ENCODE data around the gene FAM234A.
"Not testable (repeated sequence)": the region's sequence is repeated elsewhere in the genome, so short reads cannot be mapped to it uniquely, and the experiment has no call there.

The FAM234A gene

DNA sequence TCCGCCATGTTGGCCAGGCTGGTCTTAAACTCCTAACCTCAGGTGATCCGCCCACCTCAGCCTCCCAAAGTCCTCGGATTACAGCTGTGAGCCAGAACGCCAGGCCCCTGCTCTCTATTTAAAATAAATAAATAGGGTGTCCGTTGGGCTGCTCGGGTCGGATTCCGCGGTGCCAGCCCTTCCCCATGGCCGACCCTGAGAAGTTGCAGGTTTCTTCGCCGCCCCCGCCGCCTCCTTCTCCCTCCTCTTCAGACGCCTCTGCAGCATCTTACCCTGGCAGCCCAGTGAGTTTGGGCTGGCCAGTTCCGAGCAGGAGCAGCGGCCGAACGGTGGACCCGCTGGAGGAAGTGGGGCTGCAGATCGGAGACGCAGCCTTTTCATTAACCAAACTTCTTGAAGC lies 3.7 kb upstream of the FAM234A start:
- DNase-seq (ENCODE audit: low spot score) = no peak

DNA sequence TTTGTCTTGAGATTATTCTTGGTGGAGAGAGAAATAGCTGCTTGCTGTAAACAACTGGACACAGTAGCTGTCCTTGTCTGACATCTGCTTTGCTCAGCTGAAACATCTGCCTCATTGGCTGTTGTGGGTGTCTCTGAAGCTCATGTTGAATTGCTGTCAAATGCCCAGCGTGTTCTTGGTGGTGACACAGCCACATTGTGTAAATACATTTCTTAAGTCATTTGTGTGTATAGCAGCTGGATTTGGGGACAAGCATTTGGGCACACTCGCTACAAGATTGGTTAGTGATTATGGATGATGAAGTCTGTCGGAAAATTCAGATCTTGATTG lies 5.3 kb downstream of the FAM234A start:
- no peak for DNase-seq (ENCODE audit: low spot score)

DNA sequence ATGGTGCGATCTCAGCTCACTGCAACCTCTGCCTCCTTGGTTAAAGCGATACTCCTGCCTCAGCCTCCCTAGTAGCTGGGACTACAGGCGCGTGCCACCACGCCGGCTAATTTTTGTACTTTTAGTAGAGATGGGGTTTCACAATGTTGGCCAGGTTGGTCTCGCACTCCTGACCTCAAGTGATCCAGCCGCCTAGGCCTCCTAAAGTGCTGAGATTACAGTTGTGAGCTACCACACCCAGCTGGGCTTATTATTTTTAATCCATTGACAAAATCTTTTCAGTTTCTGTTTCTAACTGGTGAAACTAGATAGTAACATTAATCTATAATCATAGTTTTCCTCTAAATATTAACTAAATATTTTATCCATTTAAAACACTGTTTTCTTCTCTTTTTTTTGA lies 5.9 kb downstream of the FAM234A start:
- no peak for DNase-seq (ENCODE audit: low spot score)

DNA sequence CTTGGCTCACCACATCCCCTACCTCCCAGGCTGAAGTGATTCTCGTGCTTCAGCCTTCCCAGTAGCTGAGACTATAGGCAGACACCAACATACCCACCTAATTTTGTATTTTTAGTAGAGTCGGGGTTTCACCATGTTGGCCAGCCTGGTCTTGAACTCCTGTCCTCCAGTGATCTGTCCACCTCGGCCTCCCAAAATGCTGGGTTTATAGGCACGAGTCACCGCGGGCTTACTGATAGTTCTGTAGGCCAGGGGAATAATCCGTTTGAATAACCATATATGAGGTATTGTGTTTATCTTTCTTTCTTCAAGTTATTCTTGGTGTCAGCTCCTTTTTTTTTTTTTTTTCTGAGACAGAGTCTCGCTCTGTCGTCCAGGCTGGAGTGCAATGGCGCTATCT lies 7.7 kb downstream of the FAM234A start:
- DNase-seq (ENCODE audit: low spot score) = no peak

DNA sequence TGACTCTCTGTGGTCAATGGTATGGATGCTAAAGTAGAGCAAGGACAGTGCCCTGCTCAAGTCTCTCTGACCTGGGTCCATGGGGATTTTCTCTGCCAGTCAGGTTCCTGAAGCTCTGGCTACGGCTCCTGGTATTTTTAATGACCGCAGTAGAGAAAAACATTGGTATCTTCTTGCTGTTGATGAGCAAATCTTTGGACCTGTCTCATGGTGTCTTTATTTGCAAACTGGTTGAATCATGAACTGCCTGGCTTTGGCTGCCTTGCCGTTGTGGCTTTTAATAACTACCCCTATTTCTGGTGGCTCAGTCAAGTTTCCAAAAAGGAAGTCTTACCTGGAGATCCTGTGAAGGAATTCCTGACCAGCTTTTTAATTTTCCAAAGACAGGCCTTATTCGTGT lies 8.7 kb downstream of the FAM234A start:
- no peak for DNase-seq (ENCODE audit: low spot score)

DNA sequence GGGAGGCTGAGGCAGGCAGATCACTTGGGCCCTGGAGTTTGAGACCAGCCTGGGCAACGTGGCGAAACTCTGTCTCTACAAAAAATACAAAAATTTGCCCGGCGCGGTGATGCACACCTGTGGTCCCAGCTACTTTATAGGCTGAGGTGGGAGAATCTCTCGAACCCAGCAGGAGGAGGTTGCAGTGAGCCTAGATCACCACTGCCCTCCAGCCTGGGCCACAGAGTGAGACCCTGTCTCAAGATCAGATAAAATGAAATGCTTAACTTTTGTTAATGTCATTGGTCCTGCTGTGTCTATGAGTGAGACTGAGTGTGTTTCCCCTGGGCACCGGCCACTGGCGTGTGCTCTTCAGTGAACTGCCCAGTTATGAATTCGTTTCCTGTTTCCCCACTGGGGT lies 10.5 kb downstream of the FAM234A start:
- DNase-seq (ENCODE audit: low spot score) = no peak

DNA sequence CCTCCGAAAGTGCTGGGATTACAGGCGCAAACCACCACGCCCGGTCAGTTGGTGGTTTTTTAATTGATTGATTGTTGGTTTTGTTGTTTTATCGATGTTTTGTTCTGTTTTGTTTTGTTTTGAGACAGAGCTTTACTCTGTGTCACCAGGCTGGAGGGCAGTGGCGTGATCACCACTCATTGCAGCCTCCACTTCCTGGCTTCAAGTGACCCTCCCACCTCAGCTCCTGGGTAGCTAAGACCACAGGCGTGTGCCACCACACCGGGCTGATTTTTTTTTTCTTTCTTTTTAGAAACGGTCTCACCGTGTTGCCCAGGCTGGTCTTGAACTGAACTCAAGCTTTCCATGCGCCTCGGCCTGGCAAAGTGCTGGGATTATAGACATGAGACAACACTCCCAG lies 12.4 kb downstream of the FAM234A start:
- DNase-seq (ENCODE audit: low spot score) = no peak

DNA sequence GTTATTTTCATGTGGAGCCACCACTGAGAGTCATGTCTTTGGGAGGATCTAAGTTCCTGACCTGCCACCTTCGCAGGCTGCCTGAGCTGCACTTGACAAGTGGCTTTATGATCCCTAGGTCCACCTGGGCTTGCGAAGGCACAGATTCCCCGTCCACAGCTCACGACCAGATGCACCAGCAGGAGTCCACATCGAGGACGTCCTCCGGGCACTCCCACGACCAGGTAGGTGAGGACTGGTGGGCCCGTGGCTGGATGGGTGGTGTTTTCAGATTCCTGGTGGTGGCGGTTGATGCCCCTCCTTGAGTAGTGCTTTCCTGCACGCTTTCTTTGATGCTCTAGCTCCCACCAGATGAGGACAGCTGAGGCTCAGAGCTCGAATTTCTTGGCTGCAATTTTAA lies 14.8 kb downstream of the FAM234A start:
- no peak for DNase-seq (ENCODE audit: low spot score)

DNA sequence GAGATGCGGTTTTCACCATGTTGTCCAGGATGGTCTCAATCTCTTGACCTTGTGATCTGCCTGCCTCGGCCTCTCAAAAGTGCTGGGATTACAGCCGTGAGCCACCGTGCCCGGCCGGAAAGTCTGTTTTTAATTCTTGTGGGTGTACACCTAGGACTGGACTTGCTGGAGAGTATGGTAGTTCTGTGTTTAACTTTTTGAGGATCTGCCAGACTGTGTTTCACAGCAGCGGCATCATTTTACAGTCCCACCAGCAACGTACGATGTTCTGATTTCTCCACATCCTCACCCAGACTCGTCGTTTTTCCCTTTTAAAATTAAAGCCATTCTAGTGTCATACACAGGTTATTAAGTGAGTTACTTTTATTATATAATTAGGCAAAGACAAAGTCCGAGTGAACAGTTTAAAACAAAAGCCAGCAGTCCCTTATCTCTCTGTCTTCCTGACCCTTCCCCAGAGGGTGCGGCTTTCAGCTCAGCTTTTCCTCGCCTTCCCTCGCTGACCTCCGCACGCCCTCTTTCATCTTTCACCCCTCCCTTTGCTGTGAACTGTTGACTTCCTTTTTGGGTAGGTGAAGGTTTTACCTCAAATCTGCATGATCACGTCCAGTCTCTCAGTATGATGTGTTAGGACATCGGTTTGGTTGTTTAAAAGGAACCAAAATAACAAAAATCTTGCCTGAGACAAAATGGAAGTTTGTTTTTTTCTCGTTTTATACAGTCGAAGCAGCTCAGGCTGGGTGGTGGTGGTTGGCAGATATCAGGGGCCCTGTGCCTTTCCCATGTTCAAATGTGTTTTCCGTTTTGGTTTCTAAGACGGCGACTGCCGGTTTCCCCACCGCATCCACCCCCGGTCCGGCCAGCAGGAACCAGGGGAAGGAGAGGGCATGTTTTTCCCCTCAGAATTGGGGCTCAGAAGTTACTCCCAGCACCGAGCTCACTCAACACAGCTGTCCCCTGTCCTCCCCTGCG lies 18.0 kb downstream of the FAM234A start:
- DNase-seq (ENCODE audit: low spot score) = no peak

DNA sequence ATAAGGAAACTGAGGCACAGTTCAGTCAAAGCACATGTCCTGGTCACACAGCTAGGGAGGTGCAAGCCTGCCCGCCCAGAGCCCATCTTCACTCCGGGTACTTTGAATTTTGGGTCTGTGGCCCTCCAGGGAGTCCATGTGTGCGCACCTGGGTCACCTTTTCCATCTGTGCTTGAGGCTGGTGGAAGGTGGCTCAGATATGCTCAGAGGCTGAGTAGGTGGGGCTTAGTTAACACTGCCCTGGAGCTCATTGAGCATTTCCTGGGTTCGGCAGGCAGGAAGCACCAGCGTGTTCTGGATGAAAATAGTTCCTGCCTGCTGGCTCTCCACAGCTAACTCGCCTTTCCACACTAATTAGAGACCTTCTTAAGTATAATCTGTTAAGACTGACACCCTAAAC lies 19.2 kb downstream of the FAM234A start:
- no peak for DNase-seq (ENCODE audit: low spot score)

DNA sequence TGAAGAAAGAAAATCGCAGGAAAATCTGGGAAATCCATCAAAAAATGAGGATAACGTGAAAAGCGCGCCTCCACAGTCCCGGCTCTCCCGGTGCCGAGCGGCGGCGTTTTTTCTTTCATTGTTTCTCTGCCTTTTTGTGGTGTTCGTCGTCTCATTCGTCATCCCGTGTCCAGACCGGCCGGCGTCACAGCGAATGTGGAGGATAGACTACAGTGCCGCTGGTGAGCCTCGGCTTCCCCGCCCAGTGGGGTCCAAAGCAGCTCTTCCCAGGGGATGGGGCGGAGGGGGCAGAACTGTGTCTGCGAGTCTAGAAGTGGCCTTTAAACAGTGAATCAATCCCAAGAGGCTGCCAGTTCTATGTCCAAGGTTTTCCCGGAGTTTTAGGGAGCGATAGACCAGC lies 19.8 kb downstream of the FAM234A start:
- DNase-seq (ENCODE audit: low spot score) = no peak

DNA sequence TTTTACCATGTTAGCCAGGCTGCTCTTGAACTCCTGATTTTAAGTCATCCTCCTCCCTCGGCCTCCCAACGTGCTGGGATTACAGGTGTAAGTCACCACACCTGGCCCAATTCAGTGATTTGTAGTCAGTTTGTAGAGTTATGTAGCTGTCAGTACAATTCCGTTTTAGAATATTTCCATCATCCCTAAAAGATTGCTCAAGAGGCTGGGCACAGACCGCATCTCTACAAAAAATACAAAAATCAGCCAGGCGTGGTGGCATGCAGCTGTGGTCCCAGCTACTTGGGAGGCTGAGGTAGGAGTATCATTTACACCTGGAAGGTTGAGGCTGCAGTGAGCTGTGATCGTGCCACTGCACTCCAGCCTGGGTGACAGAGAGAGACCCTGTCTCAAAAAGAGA lies 20.6 kb downstream of the FAM234A start:
- DNase-seq (ENCODE audit: low spot score) = no peak

DNA sequence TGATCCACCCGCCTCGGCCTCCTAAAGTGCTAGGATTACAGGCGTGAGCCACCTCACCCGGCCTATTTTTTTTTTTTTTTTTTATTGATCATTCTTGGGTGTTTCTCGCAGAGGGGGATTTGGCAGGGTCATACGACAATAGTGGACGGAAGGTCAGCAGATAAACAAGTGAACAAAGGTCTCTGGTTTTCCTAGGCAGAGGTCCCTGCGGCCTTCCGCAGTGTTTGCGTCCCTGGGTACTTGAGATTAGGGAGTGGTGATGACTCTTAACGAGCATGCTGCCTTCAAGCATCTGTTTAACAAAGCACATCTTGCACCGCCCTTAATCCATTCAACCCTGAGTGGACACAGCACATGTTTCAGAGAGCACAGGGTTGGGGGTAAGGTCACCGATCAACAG lies 23.5 kb downstream of the FAM234A start:
- DNase-seq (ENCODE audit: low spot score) = not testable (repeated sequence)

DNA sequence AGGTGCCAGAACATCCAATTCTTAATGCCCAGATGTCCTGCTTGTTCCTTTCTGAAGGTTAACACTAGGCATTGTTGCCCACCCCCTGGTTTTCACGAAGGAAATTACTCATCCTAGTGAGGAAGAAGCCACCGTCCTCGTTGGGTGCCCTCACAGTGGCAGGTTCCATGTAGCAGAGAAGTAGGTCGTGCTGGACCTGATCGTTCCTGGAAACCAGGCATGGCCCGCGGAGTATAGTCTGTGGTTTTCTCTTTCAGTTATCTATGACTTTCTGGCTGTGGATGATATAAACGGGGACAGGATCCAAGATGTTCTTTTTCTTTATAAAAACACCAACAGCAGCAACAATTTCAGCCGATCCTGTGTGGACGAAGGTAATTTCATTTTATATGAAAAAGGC lies 24.6 kb downstream of the FAM234A start:
- no peak for DNase-seq (ENCODE audit: low spot score)

DNA sequence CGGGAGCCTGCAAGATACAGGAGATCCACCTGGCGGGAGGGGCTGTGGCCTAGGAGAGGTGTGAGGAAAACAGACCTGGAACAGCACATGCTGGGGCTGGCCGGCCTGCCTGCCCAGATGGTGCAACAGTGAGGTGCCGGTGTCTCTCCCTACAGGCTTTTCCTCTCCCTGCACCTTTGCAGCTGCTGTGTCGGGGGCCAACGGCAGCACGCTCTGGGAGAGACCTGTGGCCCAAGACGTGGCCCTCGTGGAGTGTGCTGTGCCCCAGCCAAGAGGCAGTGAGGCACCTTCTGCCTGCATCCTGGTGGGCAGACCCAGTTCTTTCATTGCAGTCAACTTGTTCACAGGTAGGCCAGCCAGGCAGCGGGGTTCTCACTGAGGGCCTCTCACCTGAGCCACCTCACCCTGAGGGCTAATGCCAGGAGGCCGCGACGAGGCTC lies 25.2 kb downstream of the FAM234A start:
- DNase-seq (ENCODE audit: low spot score) = no peak

DNA sequence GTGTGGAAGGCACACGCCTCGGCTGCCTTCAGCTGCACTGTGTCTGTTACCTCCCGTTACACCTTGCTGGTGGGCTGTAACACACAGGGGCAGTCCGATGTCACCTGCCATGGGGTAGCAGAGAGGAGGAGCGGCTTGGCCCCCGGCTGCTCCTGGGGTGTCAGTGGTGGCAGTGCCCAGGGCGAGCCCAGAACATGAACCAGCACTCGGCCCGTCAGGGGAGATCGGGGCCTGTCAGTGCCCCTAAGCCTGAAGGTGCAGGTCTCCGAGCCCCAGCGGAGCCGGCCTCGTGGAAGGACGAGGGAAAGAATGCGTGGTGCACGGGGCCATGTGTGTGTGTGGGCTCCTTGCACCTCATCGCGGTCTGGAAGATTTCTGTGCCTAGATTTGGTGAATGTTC lies 25.7 kb downstream of the FAM234A start:
- no peak for DNase-seq (ENCODE audit: low spot score)

DNA sequence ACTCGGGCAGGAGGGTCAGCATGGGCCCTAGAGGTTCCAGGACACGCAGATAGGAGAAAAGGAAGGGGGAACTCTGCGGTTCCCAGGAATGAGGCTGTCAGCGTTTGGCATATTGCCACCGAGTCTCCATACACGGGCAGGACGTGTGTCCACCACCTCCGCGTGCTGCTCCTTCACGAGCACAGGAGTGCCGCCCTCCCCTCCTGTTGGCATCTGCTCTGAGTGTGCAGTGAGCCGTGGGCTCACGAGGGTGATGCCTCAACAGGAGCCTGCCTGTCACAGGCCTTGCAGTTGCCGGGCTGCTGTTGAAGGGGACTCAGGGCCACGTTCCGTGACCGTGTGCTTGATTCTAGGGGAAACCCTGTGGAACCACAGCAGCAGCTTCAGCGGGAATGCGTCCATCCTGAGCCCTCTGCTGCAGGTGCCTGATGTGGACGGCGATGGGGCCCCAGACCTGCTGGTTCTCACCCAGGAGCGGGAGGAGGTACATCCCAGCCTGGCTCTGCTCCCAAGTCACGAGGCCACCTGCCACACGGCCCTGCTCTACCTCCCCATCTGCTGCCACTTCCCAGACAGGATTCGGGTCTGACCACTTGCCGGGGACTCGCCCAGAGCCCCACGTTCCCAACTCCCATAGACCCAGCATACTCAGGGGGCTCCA lies 26.5 kb downstream of the FAM234A start:
- DNase-seq (ENCODE audit: low spot score) = no peak

DNA sequence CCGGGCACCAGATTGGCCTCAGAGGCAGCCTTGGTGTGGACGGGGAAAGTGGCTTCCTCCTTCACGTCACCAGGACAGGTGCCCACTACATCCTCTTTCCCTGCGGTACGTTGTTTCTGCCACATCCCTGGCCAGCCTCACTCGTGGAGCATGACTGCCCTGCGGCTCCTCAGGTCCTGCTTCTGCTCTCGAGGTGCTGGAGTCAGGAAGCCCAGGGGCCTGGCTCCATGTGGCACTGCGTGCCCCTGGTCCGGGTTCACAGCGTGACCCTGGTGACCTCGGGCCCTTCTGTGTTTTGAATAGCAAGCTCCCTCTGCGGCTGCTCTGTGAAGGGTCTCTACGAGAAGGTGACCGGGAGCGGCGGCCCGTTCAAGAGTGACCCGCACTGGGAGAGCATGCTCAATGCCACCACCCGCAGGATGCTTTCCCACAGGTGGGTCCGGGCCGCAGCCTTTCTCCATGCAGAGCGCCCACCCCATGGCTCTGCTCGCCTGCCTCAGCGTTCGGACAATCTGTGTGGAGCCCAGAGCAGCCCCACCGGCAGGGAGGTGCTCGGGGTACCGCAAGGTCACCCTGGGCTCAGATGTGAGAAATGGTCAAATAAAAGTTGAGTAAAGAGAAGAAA lies 27.6 kb downstream of the FAM234A start:
- no peak for DNase-seq (ENCODE audit: low spot score)

DNA sequence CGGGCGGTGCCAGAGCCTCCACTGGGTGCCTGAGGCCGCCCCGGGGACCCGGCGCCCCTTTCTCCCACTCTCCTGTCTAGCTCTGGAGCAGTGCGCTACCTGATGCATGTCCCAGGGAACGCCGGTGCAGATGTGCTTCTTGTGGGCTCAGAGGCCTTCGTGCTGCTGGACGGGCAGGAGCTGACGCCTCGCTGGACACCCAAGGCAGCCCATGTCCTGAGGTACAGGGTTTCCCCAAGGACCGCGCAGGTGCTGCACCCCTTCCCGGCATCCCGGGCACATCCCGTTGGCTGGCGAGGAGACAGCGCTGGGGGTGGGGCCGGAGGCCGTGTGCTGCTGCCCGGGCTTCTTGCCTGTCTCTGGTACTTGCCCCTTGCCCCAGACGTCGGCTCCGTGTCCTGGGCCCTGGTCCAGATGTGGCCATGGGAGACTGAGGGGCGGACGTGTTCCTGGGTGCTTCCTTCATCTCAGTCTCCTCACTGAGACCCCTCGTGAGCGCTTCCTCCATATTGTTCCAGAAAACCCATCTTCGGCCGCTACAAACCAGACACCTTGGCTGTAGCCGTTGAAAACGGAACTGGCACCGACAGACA lies 28.7 kb downstream of the FAM234A start:
- DNase-seq (ENCODE audit: low spot score) = no peak

DNA sequence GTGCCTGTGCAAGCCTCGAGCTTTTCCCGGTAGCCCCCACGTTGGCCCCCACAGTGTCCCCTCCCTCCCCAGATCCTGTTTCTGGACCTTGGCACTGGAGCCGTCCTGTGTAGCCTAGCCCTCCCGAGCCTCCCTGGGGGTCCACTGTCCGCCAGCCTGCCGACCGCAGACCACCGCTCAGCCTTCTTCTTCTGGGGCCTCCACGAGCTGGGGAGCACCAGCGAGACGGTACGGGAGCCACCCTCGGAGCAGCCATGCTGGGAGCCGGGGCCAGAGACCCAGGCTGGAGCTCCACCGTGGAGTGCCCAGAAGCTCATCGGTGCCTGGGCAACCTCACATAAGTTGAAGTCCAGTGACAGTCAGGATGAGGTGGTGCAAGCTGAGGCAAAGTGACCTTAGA lies 29.3 kb downstream of the FAM234A start:
- DNase-seq (ENCODE audit: low spot score) = no peak

DNA sequence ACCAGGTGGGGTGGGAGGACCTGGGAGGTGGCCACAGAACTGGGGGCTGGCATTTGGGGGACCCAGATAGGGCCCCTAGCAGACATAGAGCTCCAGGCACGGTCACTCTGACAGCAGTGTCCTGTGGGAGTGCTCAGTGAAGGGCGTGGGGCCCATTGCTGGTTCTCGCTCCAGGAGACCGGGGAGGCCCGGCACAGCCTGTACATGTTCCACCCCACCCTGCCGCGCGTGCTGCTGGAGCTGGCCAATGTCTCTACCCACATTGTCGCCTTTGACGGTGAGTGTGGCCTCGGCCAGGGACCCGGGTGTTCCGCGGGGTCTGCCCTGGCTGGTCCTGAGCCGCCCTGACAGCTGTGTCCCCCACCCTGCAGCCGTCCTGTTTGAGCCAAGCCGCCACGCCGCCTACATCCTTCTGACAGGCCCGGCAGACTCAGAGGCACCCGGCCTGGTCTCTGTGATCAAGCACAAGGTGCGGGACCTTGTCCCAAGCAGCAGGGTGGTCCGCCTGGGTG lies 29.9 kb downstream of the FAM234A start:
- no peak for DNase-seq (ENCODE audit: low spot score)

DNA sequence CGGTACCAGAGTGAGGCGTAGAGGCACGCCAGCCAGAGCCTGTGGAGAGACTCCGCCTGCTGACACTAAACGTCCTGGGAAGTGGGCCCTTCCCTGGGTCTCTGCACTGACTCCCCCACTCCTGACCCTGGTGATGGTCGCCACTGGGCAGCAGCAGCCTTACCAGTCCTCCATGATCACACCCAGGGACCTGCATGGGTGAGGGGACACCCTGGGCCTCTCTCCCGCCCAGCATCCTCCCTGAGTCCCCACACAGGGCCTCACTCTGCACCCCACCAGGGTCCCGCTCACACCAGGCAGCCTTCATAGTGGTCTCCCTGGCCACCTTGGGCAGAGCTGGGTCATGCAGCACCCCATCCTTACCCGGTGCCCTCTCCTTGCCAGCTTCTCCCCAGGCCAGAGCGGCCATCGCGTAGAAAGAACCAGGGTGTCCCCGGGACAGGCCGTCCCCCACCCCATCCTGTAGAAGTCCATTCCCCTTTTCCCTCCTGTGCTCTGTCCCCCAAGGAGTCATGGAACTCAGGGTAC lies 30.4 kb downstream of the FAM234A start:
- DNase-seq (ENCODE audit: low spot score) = no peak

Data from hepatic stellate cell (primary cell).